Subcutaneous adipose tissue (tissue), 4 donors: ENCODE results near the gene TBC1D30. TPM values are rescaled to one million over a fixed set of nuclear protein-coding genes. Genes with fewer than 3 reads are reported as not detected.

ENCODE experiments used
- CTCF ChIP-seq: fragments of 450-650 bp; IDR thresholded peaks from one replicate; pipeline ENCODE4 v1.5.1; 2016; ENCODE audit warnings: low read depth, mild to moderate bottlenecking, control low read depth, antibody characterized with exemption, moderate library complexity
- total RNA-seq, 4 donors: library from RNA; depleted of rRNA; stranded (reverse); fragments of >200 nt; gene quantifications; one replicate each; pipeline ENCODE4 v1.1.0, GENCODE V29; 2016

The TBC1D30 gene
- total RNA-seq, 4 donors from 2014 or later = 3.3 to 7.7 (median 6.6) TPM

GRCh38 chr12:64837427-64837826 lies 13.0 kb downstream of the TBC1D30 start:
- no peak for TF ChIP-seq CTCF

GRCh38 chr12:64840119-64840518 lies 15.7 kb downstream of the TBC1D30 start:
- no peak for TF ChIP-seq CTCF

GRCh38 chr12:64840949-64841717 lies 16.7 kb downstream of the TBC1D30 start:
- no peak for TF ChIP-seq CTCF

GRCh38 chr12:64858882-64859605 lies 34.6 kb downstream of the TBC1D30 start:
- TF ChIP-seq CTCF = no peak

GRCh38 chr12:64860446-64860998 lies 36.1 kb downstream of the TBC1D30 start:
- TF ChIP-seq CTCF = no peak

GRCh38 chr12:64864319-64864718 lies 39.9 kb downstream of the TBC1D30 start:
- no peak for TF ChIP-seq CTCF

- TF ChIP-seq CTCF = no peak
Measured at GRCh38 chr12:64875186-64875585, 50.7 kb downstream of the TBC1D30 start.
